ENCODE data around the gene MCAT. TPM values are rescaled to one million over a fixed set of nuclear protein-coding genes. Genes with fewer than 3 reads are reported as not detected.

MCAT gene
- polyA plus RNA-seq, 1 donor (not counting 4 experiments of a cell fraction or from before 2014, with no cell fraction given) = 13.9 TPM

DNA sequence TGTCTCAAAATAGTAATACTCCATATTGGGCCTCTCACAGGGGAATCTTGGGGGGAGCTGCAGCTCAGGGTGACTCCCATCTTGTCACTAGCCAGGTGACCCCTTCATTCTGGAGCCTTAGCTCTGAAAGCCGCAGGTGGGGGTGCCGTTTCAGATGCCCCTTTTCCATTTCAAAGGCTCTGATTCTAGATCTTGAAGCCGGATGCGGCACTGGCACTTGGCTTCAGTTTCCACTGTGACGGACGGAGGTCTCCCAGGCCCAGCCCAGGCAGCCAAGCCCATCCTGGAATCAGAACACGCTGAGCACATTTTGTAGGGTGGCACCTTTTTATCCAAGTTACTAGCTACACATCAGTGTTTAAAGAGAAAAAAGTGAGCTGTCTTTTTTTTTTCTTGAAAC lies 26.3 kb downstream of the MCAT start:
- no peak for FAIRE-seq
- no peak overlapping the region for H3K27ac ChIP-seq (ENCODE audit: control insufficient read depth, insufficient read depth, low read length)
- peaks cover 9% of the 10 kb centered on the region for H3K79me2 ChIP-seq (ENCODE audit: control insufficient read depth, insufficient read depth, low read length)
- no peak overlapping the region for H3K4me2 ChIP-seq (ENCODE audit: control insufficient read depth, extremely low read depth, insufficient read depth, low read depth, low read length)
- H3K36me3 ChIP-seq (ENCODE audit: control insufficient read depth in 2 of 2, extremely low read depth in 1 of 2, insufficient read depth in 2 of 2, low read length in 2 of 2) = no peaks in the 10 kb centered on the region
- no peak for DNase-seq (ENCODE audit: low read depth, low spot score)
- no peak overlapping the region for H2AFZ ChIP-seq (ENCODE audit: control insufficient read depth, low read length)
- H3K4me3 ChIP-seq (ENCODE audit: control insufficient read depth in 2 of 3, extremely low read depth in 1 of 3, insufficient read depth in 2 of 3, low read depth in 1 of 3, low read length in 3 of 3) = no peak overlapping the region
- H3K27me3 ChIP-seq (ENCODE audit: control insufficient read depth, extremely low read depth, insufficient read depth, low read length) = no peaks in the 10 kb centered on the region
- no peaks in the 10 kb centered on the region for H3K9me1 ChIP-seq (ENCODE audit: control insufficient read depth, extremely low read depth, insufficient read depth, low read length)
- TF ChIP-seq EZH2 (IDR thresholded peaks at IDR 0.05; ENCODE audit: low read length) (no peak), CTCF (optimal IDR thresholded peaks at IDR 0.05 in 1 of 3, IDR thresholded peaks at IDR 0.05 in 1 of 3, conservative IDR thresholded peaks at IDR 0.05 in 1 of 3; ENCODE audit: extremely low read depth in 1 of 3, insufficient read depth in 2 of 3, low read length in 3 of 3) (no peak)
- H3K9me3 ChIP-seq (ENCODE audit: control insufficient read depth, low read depth, low read length) = no peaks in the 10 kb centered on the region
- no peaks in the 10 kb centered on the region for H3K4me1 ChIP-seq (ENCODE audit: control insufficient read depth, extremely low read depth, insufficient read depth, low read length)
- no peak overlapping the region for H3K9ac ChIP-seq (ENCODE audit: control insufficient read depth, extremely low read depth, insufficient read depth, low read length)
- dilution Hi-C loops (cut with MboI; ENCODE audit: extremely low pct_ligation_motif_present, low sequenced_read_pairs) = no loop called here
- no peaks in the 10 kb centered on the region for H4K20me1 ChIP-seq (ENCODE audit: control insufficient read depth, extremely low read depth, insufficient read depth, low read length)

GRCh38 chr22:43114958-43115357 lies 28.2 kb downstream of the MCAT start:
- Histone ChIP-seq H3K9me1 (ENCODE audit: control insufficient read depth, extremely low read depth, insufficient read depth, low read length) (no peaks in the 10 kb centered on the region), H2AFZ (ENCODE audit: control insufficient read depth, low read length) (no peak overlapping the region), H3K9me3 (ENCODE audit: control insufficient read depth, low read depth, low read length) (no peaks in the 10 kb centered on the region), H3K79me2 (ENCODE audit: control insufficient read depth, insufficient read depth, low read length) (peaks cover 5% of the 10 kb centered on the region), H3K4me1 (ENCODE audit: control insufficient read depth, extremely low read depth, insufficient read depth, low read length) (peaks cover 9% of the 10 kb centered on the region), H3K4me3 (ENCODE audit: control insufficient read depth in 2 of 3, extremely low read depth in 1 of 3, insufficient read depth in 2 of 3, low read depth in 1 of 3, low read length in 3 of 3) (no peak overlapping the region), H3K27me3 (ENCODE audit: control insufficient read depth, extremely low read depth, insufficient read depth, low read length) (peaks cover 5% of the 10 kb centered on the region), H3K4me2 (ENCODE audit: control insufficient read depth, extremely low read depth, insufficient read depth, low read depth, low read length) (no peak overlapping the region), H3K36me3 (ENCODE audit: control insufficient read depth in 2 of 2, extremely low read depth in 1 of 2, insufficient read depth in 2 of 2, low read length in 2 of 2) (no peaks in the 10 kb centered on the region), H3K9ac (ENCODE audit: control insufficient read depth, extremely low read depth, insufficient read depth, low read length) (no peak overlapping the region), H3K27ac (ENCODE audit: control insufficient read depth, insufficient read depth, low read length) (no peak overlapping the region), H4K20me1 (ENCODE audit: control insufficient read depth, extremely low read depth, insufficient read depth, low read length) (no peaks in the 10 kb centered on the region)
- TF ChIP-seq CTCF (optimal IDR thresholded peaks at IDR 0.05 in 1 of 3, IDR thresholded peaks at IDR 0.05 in 1 of 3, conservative IDR thresholded peaks at IDR 0.05 in 1 of 3; ENCODE audit: extremely low read depth in 1 of 3, insufficient read depth in 2 of 3, low read length in 3 of 3) (no peak), EZH2 (IDR thresholded peaks at IDR 0.05; ENCODE audit: low read length) (no peak)
- dilution Hi-C loops (cut with MboI; ENCODE audit: extremely low pct_ligation_motif_present, low sequenced_read_pairs) = no loop called here
- DNase-seq (ENCODE audit: low read depth, low spot score) (no peak), FAIRE-seq (no peak)
